ENCODE data around the gene MMRN1.
A peak's percentile ranks its signal among the peaks of the same experiment; 100 is the strongest.

MMRN1 gene

GRCh38 chr4:89914609-89915550 is 20.2 kb downstream of the MMRN1 start:
- no peak for DNase-seq

- no peak for DNase-seq
Measured at GRCh38 chr4:89915937-89916336, 21.3 kb downstream of the MMRN1 start.

- DNase-seq, result no peak
Measured at GRCh38 chr4:89922848-89923416, 28.3 kb downstream of the MMRN1 start.

- no peak for DNase-seq
Measured at GRCh38 chr4:89928838-89929237, 34.2 kb downstream of the MMRN1 start.

GRCh38 chr4:89929425-89930159 is 34.9 kb downstream of the MMRN1 start:
- DNase-seq, result no peak

- DNase-seq, result no peak
Measured at GRCh38 chr4:89939546-89939945, 44.9 kb downstream of the MMRN1 start.

- DNase-seq, result peak; percentile 28 to 36
Measured at GRCh38 chr4:89939994-89940393, 45.3 kb downstream of the MMRN1 start.

- DNase-seq, result no peak
Measured at GRCh38 chr4:89942811-89943210, 48.2 kb downstream of the MMRN1 start.

GRCh38 chr4:89949782-89950387 is 55.2 kb downstream of the MMRN1 start:
- DNase-seq, result peak in 1 of 2 experiments; percentile 12

- DNase-seq, result no peak
Measured at GRCh38 chr4:89952458-89952857, 57.8 kb downstream of the MMRN1 start.

GRCh38 chr4:89954906-89955695 is 60.4 kb downstream of the MMRN1 start:
- DNase-seq, result no peak

- DNase-seq, result no peak
Measured at GRCh38 chr4:89957046-89957926, 62.6 kb downstream of the MMRN1 start.

- no peak for DNase-seq
Measured at GRCh38 chr4:89981789-89982334, 87.2 kb downstream of the MMRN1 start.

GRCh38 chr4:89988268-89988667 is 93.6 kb downstream of the MMRN1 start:
- DNase-seq, result no peak

GRCh38 chr4:89992744-89993143 is 98.1 kb downstream of the MMRN1 start:
- no peak for DNase-seq

- no peak for DNase-seq
Measured at GRCh38 chr4:89994176-89994873, 99.7 kb downstream of the MMRN1 start.

- DNase-seq, result no peak
Measured at GRCh38 chr4:89995006-89995405, 100.4 kb downstream of the MMRN1 start.

GRCh38 chr4:89995814-89996213 is 101.2 kb downstream of the MMRN1 start:
- DNase-seq, result no peak

- no peak for DNase-seq
Measured at GRCh38 chr4:89997171-89997704, 102.6 kb downstream of the MMRN1 start.

GRCh38 chr4:89998469-89999011 is 103.9 kb downstream of the MMRN1 start:
- DNase-seq, result no peak
